ENCODE data around the gene FASTK. TPM values are rescaled to one million over a fixed set of nuclear protein-coding genes. Genes with fewer than 3 reads are reported as not detected.

Gene FASTK
- total and polyA plus RNA-seq, 10 donors: 72.9 to 183 (median 85.5) TPM

- no peak for DNase-seq
- Histone ChIP-seq H3K27me3 (replicated peaks in 1 of 7) (no peaks in the 10 kb centered on the region), H3K9me3 (no peaks in the 10 kb centered on the region), H3K4me3 (no peak overlapping the region), H3K4me1 (peaks cover 0 to 26% (median 11%) of the 10 kb centered on the region in 6 donors), H3K36me3 (peaks cover 0 to 69% (median 35%) of the 10 kb centered on the region in 6 donors), H3K27ac (no peak overlapping the region)
- TF ChIP-seq POLR2AphosphoS5 (IDR thresholded peaks at IDR 0.05) (no peak), POLR2A (IDR thresholded peaks at IDR 0.05) (no peak), CTCF (IDR thresholded peaks at IDR 0.05 in 8 of 11, conservative IDR thresholded peaks at IDR 0.05 in 3 of 11) (no peak)
- 85 to 94% (median 91%) methylated on average over 15 to 21 of the region's 21 CpGs for WGBS, 5 donors
- intact Hi-C loops (cut with DNase I; ENCODE audit: low total_unique reads): no loop called here
Observed at GRCh38 chr7:151035026-151035717, 45.4 kb downstream of the FASTK start.

- no peak for DNase-seq
- intact Hi-C loops (cut with DNase I; ENCODE audit: low total_unique reads): loop anchor here (5.0 kb wide), 1 partner anchor 78 kb away; no protein-coding TSS in a partner anchor
- H3K4me1 ChIP-seq: peaks cover 0 to 27% (median 13%) of the 10 kb centered on the region in 6 donors
Observed at GRCh38 chr7:151034312-151035025, 46.1 kb downstream of the FASTK start.

DNA sequence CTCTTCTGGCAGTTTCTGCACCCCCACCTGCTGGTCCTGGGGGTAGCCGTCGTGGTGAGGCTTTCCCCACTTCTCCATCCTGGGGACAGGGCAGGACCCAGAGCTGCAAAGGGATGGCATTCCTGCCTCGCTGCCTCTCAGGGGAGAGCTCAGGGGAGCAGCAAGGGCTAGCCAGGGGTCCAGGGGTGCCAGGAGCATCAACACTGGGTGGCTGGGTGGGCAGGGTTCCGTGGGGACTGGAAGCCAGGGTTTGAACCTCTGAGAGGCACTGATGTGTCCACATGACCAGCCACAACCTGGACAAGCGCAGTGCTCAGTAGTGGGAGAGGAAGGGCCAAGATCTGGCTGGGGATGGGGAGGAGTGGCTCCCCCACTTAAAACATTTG lies 46.8 kb downstream of the FASTK start:
- Histone ChIP-seq H3K4me1 (peaks cover 3 to 27% (median 13%) of the 10 kb centered on the region in 6 donors), H3K9me3 (no peaks in the 10 kb centered on the region), H3K27ac (no peak overlapping the region), H3K36me3 (peaks cover 0 to 69% (median 35%) of the 10 kb centered on the region in 6 donors), H3K4me3 (no peak overlapping the region), H3K27me3 (replicated peaks in 1 of 7) (no peaks in the 10 kb centered on the region)
- intact Hi-C loops (cut with DNase I; ENCODE audit: low total_unique reads): loop anchor here (5.0 kb wide), 1 partner anchor 78 kb away; no protein-coding TSS in a partner anchor
- TF ChIP-seq POLR2AphosphoS5 (IDR thresholded peaks at IDR 0.05): no peak
- TF ChIP-seq CTCF (IDR thresholded peaks at IDR 0.05 in 8 of 11, conservative IDR thresholded peaks at IDR 0.05 in 3 of 11): no peak
- TF ChIP-seq POLR2A (IDR thresholded peaks at IDR 0.05): no peak
- 82 to 98% (median 93%) methylated on average over 5 of the region's 5 CpGs for WGBS, 5 donors
- no peak for DNase-seq

More at GRCh38 chr7:151034312-151035025, 46.1 kb downstream of the FASTK start:
- TF ChIP-seq POLR2A (IDR thresholded peaks at IDR 0.05) (no peak), CTCF (IDR thresholded peaks at IDR 0.05 in 8 of 11, conservative IDR thresholded peaks at IDR 0.05 in 3 of 11) (no peak), POLR2AphosphoS5 (IDR thresholded peaks at IDR 0.05) (no peak)
- Histone ChIP-seq H3K27ac (no peak overlapping the region), H3K9me3 (no peaks in the 10 kb centered on the region), H3K36me3 (peaks cover 0 to 69% (median 35%) of the 10 kb centered on the region in 6 donors), H3K4me3 (no peak overlapping the region), H3K27me3 (replicated peaks in 1 of 7) (no peaks in the 10 kb centered on the region)
- 90 to 94% (median 94%) methylated on average over 10 to 21 of the region's 21 CpGs for WGBS, 5 donors
